AG04450 (cell line): Measurements from ENCODE around the gene CPNE4. TPM values are rescaled to one million over a fixed set of nuclear protein-coding genes. Genes with fewer than 3 reads are reported as not detected.

Source experiments
- CTCF ChIA-PET: fragments of 300-600, 350-600 bp; formaldehyde crosslinking; extraction: SDS; loops from one replicate; lab custom pipeline; 2022; ENCODE audit warnings: antibody characterized with exemption, inconsistent platforms; lab: Charles Lee
- POLR2A ChIA-PET: fragments of 350-600 bp; formaldehyde crosslinking; extraction: SDS; loops from one replicate; lab custom pipeline; 2021; ENCODE audit warnings: antibody characterized with exemption, inconsistent platforms; lab: Yijun Ruan, JAX
- DNase-seq: peaks from one replicate; pipeline ENCODE4 v3.0.0-alpha.2; 2011; ENCODE audit warnings: low read depth, low spot score
- H3K27ac ChIP-seq: one replicate; pipeline ENCODE4 v1.5.1; 2012; ENCODE audit warnings: low read depth, low read length, control low read depth
- H3K27me3 ChIP-seq: one replicate; pipeline ENCODE4 v1.6.0; 2012; ENCODE audit warnings: low read length; ENCODE audit not compliant: control insufficient read depth, insufficient read depth
- H3K4me3 ChIP-seq: 2 replicates; pipeline ENCODE4 v1.5.1; 2011; ENCODE audit warnings: mild to moderate bottlenecking, low read depth, low read length, control low read depth
- H3K9me3 ChIP-seq: 2 replicates; pipeline ENCODE4 v1.5.1; 2012; ENCODE audit warnings: low read length; ENCODE audit not compliant: control insufficient read depth, insufficient read depth
- CTCF ChIP-seq: IDR thresholded peaks from 2 replicates; pipeline ENCODE4 v1.5.1; 2011; ENCODE audit warnings: low read depth, low read length, control low read depth, inconsistent platforms
- polyA plus RNA-seq: library from polyadenylated mRNA; depleted of rRNA; stranded (reverse); fragments of >200 nt; gene quantifications from 2 replicates; pipeline ENCODE4 v1.2.3, GENCODE V29; 2011

CPNE4 gene
- polyA plus RNA-seq, 1 experiment: not detected

- no peak for DNase-seq
- Histone ChIP-seq H3K4me3 (no peak overlapping the region), H3K9me3 (no peaks in the 10 kb centered on the region), H3K27me3 (no peaks in the 10 kb centered on the region), H3K27ac (no peak overlapping the region)
- ChIA-PET POLR2A (no interaction called here), CTCF (interaction anchor here (0.7 to 2.9 kb wide), 2 partner anchors 17 to 218 kb away, joined by 5 to 18 read pairs; no protein-coding TSS in a partner anchor)
- no peak for TF ChIP-seq CTCF
Observed at GRCh38 chr3:131811481-131811880, 223.3 kb downstream of the CPNE4 start.

- no peak for TF ChIP-seq CTCF
- no peak for DNase-seq
- no peaks in the 10 kb centered on the region for H3K9me3 ChIP-seq
- H3K4me3 ChIP-seq: no peak overlapping the region
- ChIA-PET CTCF (interaction anchor here (1.8 to 2.6 kb wide), 2 partner anchors 13 to 222 kb away, joined by 8 to 24 read pairs; no protein-coding TSS in a partner anchor), POLR2A (no interaction called here)
- H3K27me3 ChIP-seq: no peaks in the 10 kb centered on the region
- H3K27ac ChIP-seq: no peak overlapping the region
Observed at GRCh38 chr3:131807822-131808221, 227.0 kb downstream of the CPNE4 start.

- ChIA-PET POLR2A (no interaction called here), CTCF (interaction anchor here (0.7 to 1.5 kb wide), 2 partner anchors 11 to 241 kb away, joined by 7 to 8 read pairs; no protein-coding TSS in a partner anchor)
- no peaks in the 10 kb centered on the region for H3K9me3 ChIP-seq
Observed at GRCh38 chr3:131806736-131807135, 228.1 kb downstream of the CPNE4 start.

GRCh38 chr3:131804565-131805133 lies 230.2 kb downstream of the CPNE4 start:
- ChIA-PET CTCF (interaction anchor here (1.6 kb wide), 1 partner anchor 10 kb away, joined by 6 read pairs; no protein-coding TSS in a partner anchor), POLR2A (no interaction called here)
- H3K27ac ChIP-seq: no peak overlapping the region
- DNase-seq: no peak
- H3K27me3 ChIP-seq: no peaks in the 10 kb centered on the region
- no peak for TF ChIP-seq CTCF
- no peaks in the 10 kb centered on the region for H3K9me3 ChIP-seq
- no peak overlapping the region for H3K4me3 ChIP-seq

More at GRCh38 chr3:131806736-131807135, 228.1 kb downstream of the CPNE4 start:
- no peak overlapping the region for H3K4me3 ChIP-seq
- no peaks in the 10 kb centered on the region for H3K27me3 ChIP-seq
- TF ChIP-seq CTCF: no peak
- DNase-seq: no peak
- H3K27ac ChIP-seq: no peak overlapping the region

GRCh38 chr3:131803113-131803512 lies 231.7 kb downstream of the CPNE4 start:
- no peak for TF ChIP-seq CTCF
- ChIA-PET CTCF (interaction anchor here (0.9 to 1.9 kb wide), 2 partner anchors 227 to 235 kb away, joined by 3 to 7 read pairs; no protein-coding TSS in a partner anchor), POLR2A (no interaction called here)
- H3K27me3 ChIP-seq: no peaks in the 10 kb centered on the region
- DNase-seq: no peak
- H3K27ac ChIP-seq: no peak overlapping the region
- no peak overlapping the region for H3K4me3 ChIP-seq
- no peaks in the 10 kb centered on the region for H3K9me3 ChIP-seq
